ENCODE data around the gene TMTC2.

The TMTC2 gene

GRCh38 chr12:82688596-82688995 lies 1.9 kb downstream of the TMTC2 start:
- Histone ChIP-seq H3K9me3 (ENCODE audit: low read length) (no peaks in the 10 kb centered on the region), H3K9ac (ENCODE audit: low read length) (peak overlapping the region; percentile 66), H3F3A (ENCODE audit: insufficient read depth, low read length) (no peaks in the 10 kb centered on the region), H3K79me2 (ENCODE audit: insufficient read depth, low read length) (no peaks in the 10 kb centered on the region), H3K4me3 (ENCODE audit: low read depth, low read length, poor library complexity, severe bottlenecking) (peak overlapping the region; percentile 82), H3K4me2 (ENCODE audit: low read length) (peak overlapping the region; percentile 81), H4K20me1 (ENCODE audit: insufficient read depth, low read length) (no peaks in the 10 kb centered on the region), H3K36me3 (ENCODE audit: insufficient read depth, low read length) (peaks cover 12% of the 10 kb centered on the region), H3K4me1 (ENCODE audit: insufficient read depth, low read length, severe bottlenecking) (peaks cover 28% of the 10 kb centered on the region), H2AFZ (ENCODE audit: low read length) (peak overlapping the region; percentile 19; the same call in 1 of the 2 replicates), H3K27ac (ENCODE audit: low read depth, low read length, poor library complexity, severe bottlenecking) (no peak overlapping the region), H3K9me2 (ENCODE audit: low read depth, low read length) (no peaks in the 10 kb centered on the region), H3K27me3 (ENCODE audit: insufficient read depth, low read length) (no peaks in the 10 kb centered on the region)
- no peak for TF ChIP-seq EZH2 (IDR thresholded peaks at IDR 0.05; ENCODE audit: borderline replicate concordance, low read length)
- TF ChIP-seq CTCF (IDR thresholded peaks at IDR 0.05; ENCODE audit: low read length), result no peak

GRCh38 chr12:82690006-82690405 lies 3.3 kb downstream of the TMTC2 start:
- TF ChIP-seq CTCF (IDR thresholded peaks at IDR 0.05; ENCODE audit: low read length) (no peak), EZH2 (IDR thresholded peaks at IDR 0.05; ENCODE audit: borderline replicate concordance, low read length) (no peak)
- Histone ChIP-seq H3K4me1 (ENCODE audit: insufficient read depth, low read length, severe bottlenecking) (peaks cover 28% of the 10 kb centered on the region), H3K79me2 (ENCODE audit: insufficient read depth, low read length) (no peaks in the 10 kb centered on the region), H3K9ac (ENCODE audit: low read length) (no peak overlapping the region), H3K4me3 (ENCODE audit: low read depth, low read length, poor library complexity, severe bottlenecking) (no peak overlapping the region), H3K4me2 (ENCODE audit: low read length) (peak overlapping the region; percentile 20; the same call in 1 of the 2 replicates), H3K9me2 (ENCODE audit: low read depth, low read length) (no peaks in the 10 kb centered on the region), H4K20me1 (ENCODE audit: insufficient read depth, low read length) (no peaks in the 10 kb centered on the region), H3K9me3 (ENCODE audit: low read length) (no peaks in the 10 kb centered on the region), H3K27ac (ENCODE audit: low read depth, low read length, poor library complexity, severe bottlenecking) (no peak overlapping the region), H3K27me3 (ENCODE audit: insufficient read depth, low read length) (no peaks in the 10 kb centered on the region), H3K36me3 (ENCODE audit: insufficient read depth, low read length) (peaks cover 12% of the 10 kb centered on the region), H3F3A (ENCODE audit: insufficient read depth, low read length) (no peaks in the 10 kb centered on the region), H2AFZ (ENCODE audit: low read length) (no peak overlapping the region)

- Histone ChIP-seq H3K27ac (ENCODE audit: low read depth, low read length, poor library complexity, severe bottlenecking) (no peak overlapping the region), H3K9me2 (ENCODE audit: low read depth, low read length) (no peaks in the 10 kb centered on the region), H3K9ac (ENCODE audit: low read length) (no peak overlapping the region), H3K9me3 (ENCODE audit: low read length) (no peaks in the 10 kb centered on the region), H4K20me1 (ENCODE audit: insufficient read depth, low read length) (no peaks in the 10 kb centered on the region), H3F3A (ENCODE audit: insufficient read depth, low read length) (no peaks in the 10 kb centered on the region), H3K27me3 (ENCODE audit: insufficient read depth, low read length) (no peaks in the 10 kb centered on the region), H2AFZ (ENCODE audit: low read length) (no peak overlapping the region), H3K4me2 (ENCODE audit: low read length) (no peak overlapping the region), H3K79me2 (ENCODE audit: insufficient read depth, low read length) (no peaks in the 10 kb centered on the region), H3K4me3 (ENCODE audit: low read depth, low read length, poor library complexity, severe bottlenecking) (no peak overlapping the region), H3K36me3 (ENCODE audit: insufficient read depth, low read length) (peaks cover 12% of the 10 kb centered on the region), H3K4me1 (ENCODE audit: insufficient read depth, low read length, severe bottlenecking) (peaks cover 24% of the 10 kb centered on the region)
- TF ChIP-seq CTCF (IDR thresholded peaks at IDR 0.05; ENCODE audit: low read length), result no peak
- TF ChIP-seq EZH2 (IDR thresholded peaks at IDR 0.05; ENCODE audit: borderline replicate concordance, low read length), result no peak
Measured at GRCh38 chr12:82691513-82691912, 4.8 kb downstream of the TMTC2 start.
